GM12878 (cell line): Measurements from ENCODE around the gene PLPP1. TPM values are rescaled to one million over a fixed set of nuclear protein-coding genes. Genes with fewer than 3 reads are reported as not detected.

Experiments used
- ATAC-seq: fragments of 200-7000 bp; cut with Tn5 transposase; 3 replicates; pipeline ENCODE4 v1.9.1; 2020; ENCODE audit warnings: mild to moderate bottlenecking, moderate library complexity
- BruUV-seq: library from RNA; stranded (reverse); fragments of 400-500 nt; replicated peaks from 2 replicates; lab custom pipeline; 2021; lab: Mats Ljungman, UMichigan
- CTCF ChIA-PET: fragments of 300-600 bp; sonication (Branson Sonifier 250); formaldehyde crosslinking; extraction: SDS; loops from one replicate; lab custom pipeline; 2021; ENCODE audit warnings: inconsistent platforms; lab: Yijun Ruan, JAX
- POLR2A ChIA-PET: fragments of 350-600 bp; formaldehyde crosslinking; extraction: SDS; loops from one replicate; lab custom pipeline; 2021; ENCODE audit warnings: inconsistent platforms; lab: Charles Lee
- RAD21 ChIA-PET: fragments of 300-600 bp; sonication (Branson Sonifier 250); formaldehyde crosslinking; loops from one replicate; lab custom pipeline; 2023; ENCODE audit warnings: antibody characterized with exemption; ENCODE audit not compliant: unreplicated experiment; lab: Charles Lee
- SMC1A ChIA-PET: fragments of 300-600 bp; sonication (Branson Sonifier 250); formaldehyde crosslinking; loops from one replicate; lab custom pipeline; 2023; ENCODE audit not compliant: unreplicated experiment, uncharacterized antibody; lab: Charles Lee
- DNase-seq: peaks from one replicate; pipeline ENCODE4 v3.0.0-alpha.2; 2011; ENCODE audit warnings: low read depth, low spot score
- FAIRE-seq: peaks from 3 replicates; lab custom pipeline; 2011; peaks lifted over from hg19 to GRCh38; lab: Jason Lieb, UNC
- H2AFZ ChIP-seq: 2 replicates; pipeline ENCODE4 v1.6.0; 2011; ENCODE audit warnings: low read depth, low read length, control low read depth; ENCODE audit not compliant: control insufficient read depth
- H3K27ac ChIP-seq: 2 replicates; pipeline ENCODE4 v1.5.1; 2011; ENCODE audit warnings: control low read depth; ENCODE audit not compliant: control insufficient read depth, insufficient read depth
- H3K27me3 ChIP-seq, 2 experiments: replicated peaks in 1 of 2; 2 replicates each; pipeline versions ENCODE4 v1.6.0 to v1.6.1; 2011; ENCODE audit warnings: low read length in 1 of 2; ENCODE audit not compliant: control insufficient read depth in 2 of 2, insufficient read depth in 2 of 2
- H3K36me3 ChIP-seq, 2 experiments: 2 replicates each; pipeline ENCODE4 v1.5.1; 2011; ENCODE audit warnings: low read length in 1 of 2; ENCODE audit not compliant: control insufficient read depth in 2 of 2, insufficient read depth in 2 of 2
- H3K4me1 ChIP-seq: 2 replicates; pipeline ENCODE4 v1.6.1; 2011; ENCODE audit warnings: mild to moderate bottlenecking, low read length, moderate library complexity, mixed read lengths; ENCODE audit not compliant: control insufficient read depth, insufficient read depth
- H3K4me2 ChIP-seq: 2 replicates; pipeline ENCODE4 v1.6.0; 2011; ENCODE audit warnings: control low read depth; ENCODE audit not compliant: control insufficient read depth, insufficient read depth
- H3K4me3 ChIP-seq: fragments of 200-600 bp; sonication (generic); 2 replicates; pipeline ENCODE4 v1.5.1; 2016
- H3K79me2 ChIP-seq: 2 replicates; pipeline ENCODE4 v1.6.0; 2011; ENCODE audit warnings: low read length; ENCODE audit not compliant: control insufficient read depth, insufficient read depth
- H3K9ac ChIP-seq: 2 replicates; pipeline ENCODE4 v1.8.0; 2011; ENCODE audit warnings: low read length, control low read depth, mixed read lengths; ENCODE audit not compliant: control insufficient read depth, insufficient read depth
- H3K9me3 ChIP-seq: replicated peaks from 3 replicates; pipeline ENCODE4 v1.5.1; 2011; ENCODE audit warnings: mild to moderate bottlenecking, low read length; ENCODE audit not compliant: control insufficient read depth, insufficient read depth
- H4K20me1 ChIP-seq: 2 replicates; pipeline ENCODE4 v1.6.0; 2011; ENCODE audit not compliant: control insufficient read depth, insufficient read depth
- ATF7 ChIP-seq: fragments of 450-650 bp; IDR thresholded peaks from 2 replicates; pipeline ENCODE4 v1.6.1; 2016; ENCODE audit warnings: low read depth, mild to moderate bottlenecking
- ZZZ3 ChIP-seq: IDR thresholded peaks from 2 replicates; pipeline ENCODE4 v1.6.1; 2011; ENCODE audit warnings: low read depth; ENCODE audit not compliant: control insufficient read depth, insufficient read length
- WGBS: methylation state at CpG from one replicate; pipeline ENCODE4 v1.1.6; 2016; ENCODE audit warnings: low lambda C conversion rate; ENCODE audit not compliant: insufficient replicate concordance, insufficient coverage; ENCODE audit errors: missing lambda C conversion rate; 5-methylcytosine and 5-hydroxymethylcytosine counted together
- in situ Hi-C: fragments of 300-500 bp; cut with MboI; formaldehyde crosslinking; loops from 9 replicates; pipeline ENCODE4 v1.14.3; 2018; ENCODE audit warnings: mixed read lengths
- intact Hi-C: fragments of 100-400 bp; cut with micrococcal nuclease; formaldehyde crosslinking; loops from one replicate; pipeline ENCODE4 v1.14.2; 2022; ENCODE audit not compliant: unreplicated experiment
- polyA plus RNA-seq, 11 experiments: library from polyadenylated mRNA; depleted of rRNA in 4 of 11; unstranded in 6 of 11; stranded (reverse) in 5 of 11; fragments of >200 nt; fragmentation: Nextera tagmentation in 4 of 11; fragmentation: Illumina TruSeq in 1 of 11; extraction: Ambion mirVana in 4 of 11; extraction: Trizol in 1 of 11; gene quantifications; 1 replicate in 1 of 11; 2 replicates in 10 of 11; pipeline versions ENCODE4 v1.2.1 to v1.2.3, GENCODE V29; 2011 to 2016; ENCODE audit warnings: inconsistent platforms in 2 of 11, missing spikeins in 2 of 11, low read depth in 1 of 11
- total RNA-seq, 4 experiments: library from RNA; depleted of rRNA in 3 of 4; stranded (reverse); fragments of >200 nt in 3 of 4; fragmentation: Illumina TruSeq in 1 of 4; extraction: Trizol in 1 of 4; gene quantifications; 2 replicates each; pipeline versions ENCODE4 v1.2.1 to v1.2.3, GENCODE V29; 2013 to 2021

PLPP1 gene
- total and polyA plus RNA-seq, 10 of the 15 experiments (the other 5 are each of a cell fraction or from before 2014, with no cell fraction given) = 3.0 to 11.3 (median 8.1) TPM

DNA sequence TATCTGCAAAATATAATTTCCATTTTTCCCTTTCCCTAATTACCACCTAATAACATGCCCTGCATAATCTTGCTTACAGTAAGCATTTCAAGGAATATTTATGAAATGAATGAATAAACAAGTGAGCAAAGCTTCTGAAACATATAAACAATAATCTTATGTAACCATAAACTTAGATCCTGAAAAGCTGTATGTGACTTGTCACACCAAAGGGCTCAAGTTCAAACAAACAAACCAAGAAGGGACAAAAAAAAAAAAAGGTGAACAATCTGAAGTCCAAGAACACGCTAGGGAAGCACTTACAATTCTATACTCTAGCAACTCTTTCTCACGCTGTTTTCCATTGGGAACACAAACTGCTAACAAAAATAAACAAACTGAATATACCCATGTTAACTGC is 36.3 kb downstream of the PLPP1 start:
- CTCF ChIA-PET = no interaction called here
- Histone ChIP-seq H4K20me1 (no peaks in the 10 kb centered on the region), H3K27me3 (no peaks in the 10 kb centered on the region), H3K9ac (no peak overlapping the region)
- SMC1A ChIA-PET = no interaction called here
- TF ChIP-seq ZZZ3 = no peak
- TF ChIP-seq, all 136 proteins: peak for 0
- no peak for DNase-seq
- Histone ChIP-seq H3K4me2 (no peak overlapping the region), H3K27ac (no peak overlapping the region), H2AFZ (no peak overlapping the region), H3K9me3 (no peaks in the 10 kb centered on the region), H3K4me3 (no peak overlapping the region), H3K36me3 (no peaks in the 10 kb centered on the region), H3K79me2 (no peaks in the 10 kb centered on the region), H3K4me1 (no peaks in the 10 kb centered on the region)
- FAIRE-seq = no peak
- ChIA-PET RAD21 (interaction anchor here (0.6 kb wide), 1 partner anchor 415 kb away, joined by 3 read pairs; no protein-coding TSS in a partner anchor), POLR2A (no interaction called here)
- in situ Hi-C loops (no loop called here), intact Hi-C loops (loop anchor here (5.0 kb wide), 1 partner anchor 194 kb away; no protein-coding TSS in a partner anchor)
- ATAC-seq = no peak
- WGBS = 97% methylated on average over 2 of the region's 2 CpGs
- no TSS peak for BruUV-seq

DNA sequence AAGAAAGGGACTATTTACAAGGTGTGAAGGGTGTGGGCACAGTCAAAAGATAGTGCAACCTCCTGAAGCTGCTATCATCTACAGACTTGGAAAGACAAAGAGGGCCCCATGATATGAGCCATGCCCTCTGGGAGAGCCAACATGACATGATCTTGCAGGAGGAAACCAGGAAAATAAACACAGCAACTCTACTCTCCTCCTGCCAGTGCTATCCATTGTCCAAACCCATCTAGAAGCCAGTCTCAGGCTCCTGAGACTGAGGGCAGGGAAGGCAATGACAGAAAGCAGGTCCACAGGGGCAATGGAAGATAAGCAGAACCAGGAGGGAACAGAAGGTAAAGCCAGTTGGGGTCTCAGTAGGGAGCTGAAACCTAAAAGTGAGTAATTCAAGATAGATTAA is 37.1 kb downstream of the PLPP1 start:
- RAD21 ChIA-PET = no interaction called here
- H3K9me3 ChIP-seq = no peaks in the 10 kb centered on the region
- no peak overlapping the region for H3K4me3 ChIP-seq
- no peak overlapping the region for H3K4me2 ChIP-seq
- CTCF ChIA-PET = no interaction called here
- TF ChIP-seq ATF7 = no peak
- H2AFZ ChIP-seq = no peak overlapping the region
- SMC1A ChIA-PET = no interaction called here
- H3K9ac ChIP-seq = no peak overlapping the region
- intact Hi-C loops = loop anchor here (5.0 kb wide), 1 partner anchor 195 kb away; no protein-coding TSS in a partner anchor
- FAIRE-seq (no peak), ATAC-seq (no peak), DNase-seq (no peak)
- H3K4me1 ChIP-seq = no peaks in the 10 kb centered on the region
- no TSS peak for BruUV-seq
- no peaks in the 10 kb centered on the region for H3K27me3 ChIP-seq
- no peaks in the 10 kb centered on the region for H3K36me3 ChIP-seq
- H3K79me2 ChIP-seq = no peaks in the 10 kb centered on the region
- POLR2A ChIA-PET = no interaction called here
- H4K20me1 ChIP-seq = no peaks in the 10 kb centered on the region
- H3K27ac ChIP-seq = no peak overlapping the region
- in situ Hi-C loops = no loop called here
